HG03460 (cell line): ENCODE results near the gene TNS4.
"Not testable (repeated sequence)": the region's sequence is repeated elsewhere in the genome, so short reads cannot be mapped to it uniquely, and the experiment has no call there.

ENCODE experiments used
- ATAC-seq: cut with Tn5 transposase; IDR thresholded peaks from one replicate; pipeline ENCODE4 v1.9.1; 2021; ENCODE audit not compliant: unreplicated experiment

TNS4 gene, protein sequence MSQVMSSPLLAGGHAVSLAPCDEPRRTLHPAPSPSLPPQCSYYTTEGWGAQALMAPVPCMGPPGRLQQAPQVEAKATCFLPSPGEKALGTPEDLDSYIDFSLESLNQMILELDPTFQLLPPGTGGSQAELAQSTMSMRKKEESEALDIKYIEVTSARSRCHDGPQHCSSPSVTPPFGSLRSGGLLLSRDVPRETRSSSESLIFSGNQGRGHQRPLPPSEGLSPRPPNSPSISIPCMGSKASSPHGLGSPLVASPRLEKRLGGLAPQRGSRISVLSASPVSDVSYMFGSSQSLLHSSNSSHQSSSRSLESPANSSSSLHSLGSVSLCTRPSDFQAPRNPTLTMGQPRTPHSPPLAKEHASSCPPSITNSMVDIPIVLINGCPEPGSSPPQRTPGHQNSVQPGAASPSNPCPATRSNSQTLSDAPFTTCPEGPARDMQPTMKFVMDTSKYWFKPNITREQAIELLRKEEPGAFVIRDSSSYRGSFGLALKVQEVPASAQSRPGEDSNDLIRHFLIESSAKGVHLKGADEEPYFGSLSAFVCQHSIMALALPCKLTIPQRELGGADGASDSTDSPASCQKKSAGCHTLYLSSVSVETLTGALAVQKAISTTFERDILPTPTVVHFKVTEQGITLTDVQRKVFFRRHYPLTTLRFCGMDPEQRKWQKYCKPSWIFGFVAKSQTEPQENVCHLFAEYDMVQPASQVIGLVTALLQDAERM

DNA sequence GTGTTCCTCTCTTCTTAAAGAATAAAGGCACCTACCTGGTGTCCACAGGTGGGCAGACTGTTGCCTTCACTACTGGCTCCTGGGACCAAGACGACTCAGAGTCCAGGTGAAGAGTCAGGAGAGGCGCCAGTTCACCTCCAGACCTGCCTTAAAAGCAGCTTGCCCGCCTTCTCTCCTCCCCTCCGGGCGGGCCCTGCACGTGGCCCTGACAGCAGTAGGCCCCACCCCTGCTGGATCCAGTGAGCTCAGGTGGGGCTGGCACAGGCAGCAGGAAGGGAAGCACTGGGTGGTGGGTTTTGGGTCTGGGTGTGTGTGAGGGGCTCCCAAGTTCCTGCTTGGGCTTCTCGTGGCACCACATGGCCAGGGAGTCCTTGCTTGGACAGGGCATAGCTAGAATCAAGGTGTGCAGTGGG is at the start of gene TNS4:
TSS of gene TNS4 (minus strand) at position 125 of the 413 bp plus-strand sequence. CDS start 5,198 bp downstream, outside the sequence.
- no peak for ATAC-seq

DNA sequence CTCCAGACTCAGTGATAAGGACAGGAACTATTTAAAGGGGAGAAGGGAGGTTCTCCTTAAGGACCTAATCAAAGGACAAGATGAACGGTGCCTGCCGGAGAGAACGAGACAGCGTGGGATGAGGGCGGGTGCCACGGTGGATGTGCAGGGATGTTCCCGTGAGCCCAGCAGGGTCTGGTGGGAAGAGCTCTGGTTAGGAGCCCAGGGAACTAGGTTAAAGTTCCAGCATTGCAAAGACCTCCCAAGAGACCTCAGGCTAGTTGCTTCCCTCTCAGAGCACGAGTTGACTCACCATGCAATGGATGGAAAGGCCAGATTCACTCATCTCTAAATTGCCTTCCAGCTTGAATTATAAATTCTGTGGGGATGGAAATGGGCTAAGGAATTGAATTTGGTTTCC is 49.2 kb upstream of the TNS4 start:
- ATAC-seq = no peak

DNA sequence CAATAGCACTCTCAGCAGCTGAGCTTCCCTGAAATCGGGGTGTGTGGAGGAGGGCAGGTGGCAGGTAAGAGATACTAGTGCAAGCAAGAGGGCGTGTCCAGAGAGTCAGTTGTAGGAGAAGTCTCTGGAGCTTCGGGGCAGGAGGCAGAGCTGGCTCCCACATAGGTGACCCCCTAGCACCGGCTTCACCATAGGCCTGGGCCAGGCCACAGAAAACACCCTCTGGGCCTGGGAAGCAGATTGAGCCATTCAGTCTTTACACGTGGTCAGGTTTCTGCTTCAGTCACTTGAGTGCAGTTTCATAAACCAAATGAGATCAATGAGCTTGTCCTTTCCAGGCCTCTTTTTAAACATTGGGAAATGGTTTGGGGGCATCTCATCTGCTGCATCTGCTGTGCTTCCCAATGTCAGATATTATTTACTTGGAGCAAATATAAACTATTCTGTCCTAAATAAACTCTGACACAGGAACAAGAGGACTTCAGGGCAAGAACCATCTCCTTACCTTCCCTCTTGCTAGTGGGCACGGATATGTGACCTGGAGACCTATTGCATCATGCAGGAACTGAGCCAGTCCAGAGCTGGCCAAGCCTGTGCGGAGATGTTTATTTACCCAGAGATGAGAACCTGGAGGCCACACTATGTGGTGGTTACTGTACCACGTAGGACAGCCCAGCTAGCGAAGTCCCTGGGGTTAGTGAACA is 47.7 kb upstream of the TNS4 start:
- no peak for ATAC-seq

DNA sequence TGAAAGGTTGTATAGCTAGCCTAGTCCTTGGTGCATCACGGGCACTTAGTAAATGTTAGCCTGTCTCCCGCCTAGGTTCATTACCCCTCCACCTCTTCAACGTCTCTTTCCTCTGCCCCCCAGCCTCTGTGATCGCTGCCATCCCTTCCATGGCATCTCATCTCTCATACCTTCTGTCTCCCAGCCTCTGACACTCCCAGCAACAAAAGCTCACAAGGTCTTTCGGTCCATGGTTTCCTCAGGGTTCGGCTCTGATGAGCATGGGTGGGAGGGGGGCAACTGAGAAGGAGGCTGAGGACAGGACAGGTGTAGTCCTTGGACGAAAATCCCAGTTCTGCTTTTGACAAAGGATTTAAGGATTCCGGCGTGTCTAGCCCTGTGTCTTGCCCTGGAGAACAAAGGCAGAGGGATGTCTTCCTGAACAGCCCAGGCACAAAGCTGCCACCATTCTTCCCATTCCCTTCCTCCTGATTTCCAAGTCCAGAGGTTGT is 47.1 kb upstream of the TNS4 start:
- ATAC-seq = no peak

DNA sequence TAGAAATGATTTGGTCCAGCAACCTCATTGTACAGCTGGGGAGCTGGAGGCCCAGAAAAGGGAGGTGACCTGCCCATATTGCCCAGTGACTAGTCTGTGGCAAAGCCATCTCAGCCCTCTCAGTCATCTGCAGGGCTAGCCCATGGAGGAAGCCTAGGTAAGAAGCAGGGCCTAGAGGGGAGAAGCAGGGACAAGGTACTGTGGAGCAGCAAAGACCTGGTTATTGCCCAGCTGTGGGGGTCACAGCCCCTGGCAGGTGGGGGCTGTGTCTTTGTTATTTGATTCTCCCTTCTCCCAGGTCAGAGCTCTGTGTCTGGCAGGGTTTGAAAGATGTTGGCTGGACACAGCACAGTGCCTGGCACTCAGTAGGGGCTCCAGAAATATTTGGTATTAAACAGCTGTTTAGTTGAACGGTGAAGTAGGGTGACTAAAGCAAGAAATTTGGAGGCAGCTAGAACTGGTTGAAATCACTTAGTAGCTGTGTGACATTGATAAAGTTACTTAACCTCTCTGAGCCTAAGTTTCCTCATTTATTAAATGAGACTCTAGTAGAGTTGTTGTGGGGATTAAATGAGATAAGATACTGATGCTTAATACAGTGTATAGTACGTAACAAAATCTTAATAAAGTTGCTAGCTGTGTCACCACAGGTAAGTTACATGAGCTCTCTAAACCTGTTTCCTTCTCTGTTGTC is 46.5 kb upstream of the TNS4 start:
- ATAC-seq = no peak

DNA sequence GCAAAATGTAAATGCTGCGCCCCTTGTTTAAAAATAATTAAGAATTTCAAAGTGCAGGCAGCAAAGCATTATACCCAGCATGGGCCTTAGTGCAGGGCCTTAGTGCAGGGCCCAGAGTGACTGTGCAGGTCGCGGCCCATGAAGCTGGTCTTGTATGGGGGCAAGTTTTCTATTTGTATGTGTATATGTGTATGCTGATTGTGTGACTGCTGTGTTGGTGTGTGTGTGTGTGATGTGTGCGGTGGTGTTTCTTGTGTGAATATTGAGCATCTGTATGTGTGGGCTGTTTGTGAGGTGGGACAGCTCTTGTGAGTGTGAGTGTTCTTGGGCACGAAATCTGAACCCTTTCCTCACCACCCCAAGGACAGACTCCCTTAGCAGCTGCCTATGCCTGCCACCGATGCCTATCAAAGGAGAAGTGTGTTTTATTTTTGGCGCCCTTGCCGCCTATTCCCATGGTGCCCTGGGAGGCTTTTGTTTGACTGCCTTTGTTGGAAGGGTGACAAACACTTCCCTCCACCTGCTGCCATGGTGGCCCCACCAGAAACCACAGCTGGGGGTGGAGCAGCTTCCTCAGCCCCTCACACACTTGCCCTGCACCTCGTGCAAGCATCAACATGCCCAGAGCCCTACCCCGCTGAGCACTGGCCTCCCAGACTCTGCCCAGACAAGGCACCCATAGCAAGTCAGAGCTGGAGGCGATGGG is 45.8 kb upstream of the TNS4 start:
- no peak for ATAC-seq

DNA sequence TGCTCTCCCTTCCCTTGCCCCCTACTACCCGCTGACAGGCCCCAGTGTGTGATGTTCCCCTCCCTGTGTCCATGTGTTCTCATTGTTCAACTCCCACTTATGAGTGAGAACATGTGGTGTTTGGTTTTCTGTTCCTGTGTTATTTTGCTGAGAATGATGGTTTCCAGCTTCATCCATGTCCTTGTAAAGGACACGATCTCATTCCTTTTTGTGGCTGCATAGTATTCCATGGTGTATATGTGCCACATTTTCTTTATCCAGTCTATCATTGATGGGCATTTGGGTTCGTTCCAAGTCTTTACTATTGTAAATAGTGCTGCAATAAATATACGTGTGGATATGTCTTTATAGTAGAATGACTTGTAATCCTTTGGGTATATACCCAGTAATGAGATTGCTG is 45.1 kb upstream of the TNS4 start:
- not testable (repeated sequence) for ATAC-seq

DNA sequence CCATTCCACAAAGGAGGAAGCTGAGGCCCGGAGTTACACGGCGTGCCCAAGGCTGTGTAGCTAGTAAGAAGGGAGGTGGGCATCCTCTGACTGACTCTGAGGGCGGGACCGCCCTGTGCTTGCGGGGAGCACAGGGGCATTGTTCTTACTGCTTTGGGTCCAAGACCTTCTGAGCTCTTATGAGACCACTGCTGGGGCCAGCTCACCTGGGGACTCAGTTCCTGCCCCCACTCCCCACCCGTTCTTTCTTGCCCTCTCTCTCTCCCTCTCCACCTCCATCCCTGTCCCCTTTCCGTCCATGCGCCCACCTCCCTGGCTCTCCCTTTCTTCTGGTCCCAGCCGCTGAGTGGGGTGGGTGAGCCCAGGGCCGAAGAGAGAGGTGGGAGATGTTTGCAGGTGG is 44.2 kb upstream of the TNS4 start:
- no peak for ATAC-seq

DNA sequence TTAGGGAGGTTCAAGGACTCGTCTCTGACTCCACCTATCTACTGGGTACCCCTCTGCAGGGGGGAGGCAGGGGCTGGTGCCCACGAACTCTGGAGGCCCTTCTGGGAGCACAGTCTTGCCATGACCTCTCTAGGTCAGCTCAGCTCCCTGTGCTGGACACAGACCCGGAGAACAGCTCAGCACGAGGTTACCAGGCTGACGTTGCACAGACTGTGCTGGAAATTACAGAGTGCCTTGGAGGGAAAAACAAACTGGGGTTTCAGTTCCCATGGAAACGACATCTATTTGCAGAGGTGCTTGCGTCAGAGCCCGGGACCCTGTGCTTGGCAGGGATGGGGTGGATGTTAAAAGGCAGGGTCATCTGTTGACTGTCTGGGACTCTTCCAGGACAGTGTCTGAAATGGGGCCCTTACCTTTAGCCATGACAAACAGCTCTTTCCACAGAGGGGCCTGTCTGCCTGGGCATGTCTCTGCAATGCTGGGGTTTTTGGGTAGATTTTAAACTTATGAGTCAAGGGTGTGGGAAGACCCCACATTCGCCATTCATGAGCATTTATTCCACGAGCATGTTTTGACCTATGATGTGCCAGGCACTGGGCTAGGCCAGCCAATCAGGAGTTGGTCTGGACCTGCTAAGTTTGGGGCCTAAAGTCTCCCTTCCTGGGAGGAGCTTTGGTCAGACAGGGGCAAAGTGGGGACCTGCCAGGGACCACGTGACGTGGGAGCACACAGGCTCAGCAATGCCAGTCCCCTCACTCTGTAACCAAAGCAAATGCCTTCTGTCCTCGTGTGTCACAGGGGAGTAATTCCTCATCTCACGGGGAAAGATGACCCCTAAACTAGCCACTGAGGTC is 41.4 kb upstream of the TNS4 start:
- ATAC-seq = no peak

DNA sequence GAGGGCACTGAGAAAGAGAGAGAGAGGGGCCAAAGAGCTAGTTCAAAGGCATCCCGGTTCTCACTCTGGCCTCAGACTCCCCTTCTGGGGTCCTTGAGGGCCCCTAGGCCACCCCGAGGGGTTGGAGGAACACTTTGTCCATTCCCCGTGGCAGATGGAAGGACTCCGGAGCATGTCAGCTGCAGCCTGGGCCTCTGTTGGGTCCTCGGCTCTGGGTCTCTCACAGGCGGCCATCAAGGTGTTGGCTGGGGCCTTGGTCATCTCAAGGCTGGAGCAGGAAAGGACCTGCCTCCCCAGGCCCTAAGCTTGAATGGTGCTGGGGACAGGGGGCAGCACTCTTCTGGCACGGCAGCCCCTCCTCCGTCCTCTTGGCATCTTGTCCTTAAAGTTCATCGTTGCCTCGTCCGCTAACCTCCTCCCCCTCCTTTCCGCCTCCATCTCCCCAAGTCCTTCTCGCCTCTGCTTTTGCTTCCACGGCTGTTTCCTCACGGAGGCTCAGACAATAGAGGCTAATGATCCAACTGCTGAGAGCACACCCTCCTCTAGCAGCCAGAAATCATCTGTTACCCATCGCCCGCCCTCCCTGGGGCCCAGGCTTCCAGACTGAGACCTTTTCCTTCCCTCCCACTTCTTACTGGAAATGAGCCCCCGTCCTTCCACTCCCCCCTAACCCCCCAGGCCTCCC is 40.6 kb upstream of the TNS4 start:
- no peak for ATAC-seq

DNA sequence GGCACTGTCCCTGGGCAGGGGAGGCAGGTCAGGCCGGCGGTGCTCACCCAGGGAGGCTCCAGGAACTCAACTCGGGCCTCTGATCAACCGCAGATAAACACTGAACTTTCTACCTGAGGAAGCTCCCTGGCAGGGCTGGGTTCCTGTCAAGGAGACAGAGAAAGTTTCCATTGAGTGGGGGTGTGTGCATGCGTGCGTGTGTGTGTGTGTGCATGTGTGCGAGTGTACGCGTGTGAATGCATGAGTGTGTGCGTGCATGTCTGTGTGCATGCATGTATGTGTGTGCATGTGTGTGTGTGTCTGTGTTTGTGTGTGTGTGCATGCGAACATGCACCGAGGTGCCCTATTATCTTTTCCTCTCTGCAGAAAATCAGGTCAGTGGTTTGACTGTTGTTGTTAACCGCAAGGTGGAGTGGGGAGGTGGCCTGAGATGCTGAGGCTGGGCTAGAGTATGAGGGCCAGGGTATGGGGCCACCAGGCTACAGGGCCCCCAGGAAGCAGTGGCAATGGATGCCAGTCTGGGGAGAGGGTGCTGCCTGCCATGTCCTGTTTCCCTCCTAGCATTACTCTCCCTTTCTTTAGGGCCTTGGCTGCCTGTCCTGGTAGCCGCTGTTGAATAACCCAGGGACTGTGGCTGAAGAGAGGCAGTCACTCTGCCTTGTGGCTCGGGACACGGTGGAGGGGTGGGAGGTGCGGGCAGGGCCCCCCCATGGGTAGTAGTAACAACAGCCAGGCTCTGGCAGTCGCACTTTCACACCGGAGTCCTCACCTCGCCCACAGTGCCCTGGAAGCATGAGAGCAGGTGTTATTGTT is 39.8 kb upstream of the TNS4 start:
- ATAC-seq = no peak

DNA sequence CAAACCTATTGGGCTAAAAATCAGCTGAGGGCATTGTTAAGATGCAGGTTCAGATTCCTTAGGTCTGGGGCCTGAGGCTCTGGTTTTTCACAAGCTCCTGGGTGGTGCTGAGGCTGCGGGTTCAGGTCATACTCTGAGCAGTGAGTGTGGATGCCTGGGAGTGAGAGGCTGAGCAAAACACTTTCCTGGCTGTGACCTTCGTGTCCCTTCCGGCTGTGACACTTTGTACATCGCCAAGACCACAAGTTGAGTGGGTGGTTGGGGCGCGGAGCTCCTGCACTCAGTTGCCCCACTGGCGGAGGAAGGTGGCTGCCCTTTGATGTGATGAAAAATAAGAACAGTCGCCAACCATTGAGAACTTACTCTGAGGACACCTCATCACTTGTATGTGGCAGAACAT is 39.0 kb upstream of the TNS4 start:
- ATAC-seq = no peak

DNA sequence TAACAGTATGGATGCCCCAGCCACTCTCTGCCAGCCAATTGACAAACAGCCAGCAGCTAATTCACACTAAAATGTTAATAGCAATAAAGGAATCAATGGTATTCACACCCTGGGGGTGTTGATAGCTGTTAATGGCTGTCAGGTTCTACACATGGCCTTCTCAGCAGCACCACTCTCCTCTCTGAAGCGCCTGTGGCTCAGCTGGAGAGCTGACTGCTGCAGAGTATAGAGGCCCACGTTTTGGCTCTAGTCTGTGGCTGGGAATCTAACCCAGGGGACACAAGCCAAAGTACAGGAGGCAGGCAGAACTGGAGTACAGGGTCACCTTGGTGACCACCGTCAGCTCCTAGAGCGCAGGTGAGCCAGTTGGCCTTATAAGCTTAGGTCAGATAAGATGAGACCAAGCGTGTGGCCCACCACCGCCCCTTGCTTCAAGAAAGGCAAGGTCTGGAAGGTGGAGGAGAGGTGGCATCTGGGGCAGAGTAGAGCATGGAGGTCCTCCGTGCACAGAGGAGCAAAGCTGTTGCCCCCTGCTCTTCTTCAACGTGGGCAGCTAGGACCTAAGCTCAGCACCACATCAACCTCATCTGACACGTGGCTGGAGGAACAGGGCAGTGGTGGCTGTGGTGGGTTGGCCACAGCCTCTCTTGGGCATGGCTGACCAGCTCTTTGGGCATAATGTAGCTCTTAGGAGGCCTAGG is 38.4 kb upstream of the TNS4 start:
- no peak for ATAC-seq

DNA sequence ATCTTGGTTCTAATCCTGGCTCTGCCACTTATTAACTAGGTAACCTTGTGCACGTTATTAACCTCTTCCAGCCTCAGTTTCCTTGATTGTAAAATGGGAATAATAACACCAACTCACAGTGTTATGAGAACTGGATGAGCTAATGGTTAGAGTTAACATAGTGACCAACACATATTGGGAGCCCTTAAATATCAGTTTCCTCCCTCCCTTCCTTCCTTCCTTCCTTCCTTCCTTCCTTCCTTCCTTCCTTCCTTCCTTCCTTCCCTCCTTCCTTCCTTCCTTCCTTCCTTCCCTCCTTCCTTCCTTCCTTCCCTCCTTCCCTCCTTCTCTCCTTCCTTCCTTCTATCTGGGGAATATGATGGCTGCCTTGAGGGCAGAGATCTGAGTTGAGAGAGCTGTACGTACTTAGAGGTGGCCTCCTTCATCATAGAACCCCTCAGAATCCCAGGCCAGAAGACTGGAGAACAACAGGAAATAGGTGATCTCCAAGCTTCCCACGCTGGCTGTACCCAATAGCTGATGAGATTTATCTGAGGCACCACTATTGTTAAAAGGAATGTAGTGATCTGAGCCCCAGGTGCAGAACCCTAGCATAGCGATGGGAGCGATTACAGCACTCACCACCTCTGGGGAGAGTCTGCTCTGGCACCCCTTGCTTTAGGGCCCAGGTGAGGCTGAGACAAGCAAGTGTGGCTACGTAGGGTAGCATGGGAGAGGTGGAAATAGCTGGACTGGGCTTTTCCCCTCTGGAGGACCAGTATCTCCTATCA is 37.7 kb upstream of the TNS4 start:
- ATAC-seq = no peak

DNA sequence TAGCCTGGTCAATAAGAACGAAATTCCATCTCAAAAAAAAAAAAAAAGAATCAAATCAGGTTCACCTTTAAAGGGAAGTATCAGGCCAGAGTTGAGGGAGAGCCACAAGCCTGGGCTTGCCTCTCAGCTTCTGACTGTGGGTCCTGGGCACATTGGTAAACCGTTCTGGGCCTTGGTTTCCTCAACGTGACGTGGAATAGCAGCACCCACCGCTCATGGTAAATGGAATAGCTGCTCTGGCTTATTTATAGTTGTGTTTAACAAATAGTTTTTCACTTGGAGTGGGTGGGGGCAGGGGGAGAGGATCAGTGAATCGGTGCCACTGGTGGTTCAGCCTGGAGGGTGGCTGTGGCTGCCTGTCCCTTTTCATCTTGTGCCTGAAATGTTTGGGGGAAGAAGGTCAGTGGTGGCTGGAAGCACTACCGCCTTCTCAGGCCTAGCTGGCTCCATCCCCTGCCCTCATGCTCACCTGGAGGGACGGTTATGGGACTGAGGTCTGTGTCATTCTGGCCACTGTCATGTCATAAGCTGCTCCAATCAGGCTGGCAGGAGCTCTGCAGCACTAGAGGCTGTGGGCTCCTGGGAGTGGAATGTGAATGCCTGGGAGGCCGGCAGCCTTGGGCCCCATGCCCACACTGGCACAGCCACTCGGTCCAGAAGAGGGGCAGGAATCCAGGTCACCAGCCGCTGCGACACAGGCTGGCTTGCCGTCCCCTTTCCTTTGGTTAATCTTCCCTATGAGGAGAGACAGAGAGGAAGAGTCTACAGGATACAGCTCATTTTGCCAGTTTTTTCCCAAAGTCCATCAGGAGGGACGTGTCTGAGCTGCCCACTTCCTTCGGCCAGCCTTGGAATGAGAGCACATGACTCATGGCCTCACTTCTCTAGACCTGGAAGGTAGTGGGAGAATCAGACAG is 36.9 kb upstream of the TNS4 start:
- no peak for ATAC-seq
